Prostate gland (tissue), 2 donors: ENCODE measurements around the gene CYP2A7. TPM values are rescaled to one million over a fixed set of nuclear protein-coding genes. Genes with fewer than 3 reads are reported as not detected.
A peak's percentile ranks its signal among the peaks of the same experiment; 100 is the strongest.
"Not testable (repeated sequence)": the region's sequence is repeated elsewhere in the genome, so short reads cannot be mapped to it uniquely, and the experiment has no call there.

Source experiments
- DNase-seq: peaks from one replicate; pipeline ENCODE4 v3.0.0-alpha.2; 2019; ENCODE audit warnings: low spot score
- H3K27ac ChIP-seq, 2 donors: fragments of 200-600 bp; sonication (generic); 2 replicates each; pipeline ENCODE4 v1.5.1; 2017 to 2019
- H3K27me3 ChIP-seq: fragments of 200-600 bp; sonication (generic); replicated peaks from 2 replicates; pipeline ENCODE4 v1.5.1; 2019; ENCODE audit not compliant: insufficient read depth
- H3K36me3 ChIP-seq, 2 donors: fragments of 200-600 bp; sonication (generic); 1 replicate in 1 of 2; 2 replicates in 1 of 2; pipeline versions ENCODE4 v1.5.1 to v1.8.1; 2017 to 2019
- H3K4me1 ChIP-seq: fragments of 200-600 bp; sonication (generic); replicated peaks from 2 replicates; pipeline ENCODE4 v1.5.1; 2019
- H3K4me3 ChIP-seq, 2 donors: fragments of 200-600 bp; sonication (generic); 2 replicates each; pipeline ENCODE4 v1.5.1; 2017 to 2019
- H3K9me3 ChIP-seq: fragments of 200-600 bp; sonication (generic); 2 replicates; pipeline ENCODE4 v1.5.1; 2017
- CTCF ChIP-seq, 4 experiments: fragments of 200-600 bp in 2 of 4; fragments of 450-650 bp in 2 of 4; sonication (generic) in 2 of 4; IDR thresholded peaks; 1 replicate in 3 of 4; 2 replicates in 1 of 4; pipeline ENCODE4 v1.5.1; 2016 to 2019; ENCODE audit warnings: antibody characterized with exemption in 4 of 4, mild to moderate bottlenecking in 2 of 4, moderate library complexity in 2 of 4
- POLR2A ChIP-seq: fragments of 450-650 bp; IDR thresholded peaks from one replicate; pipeline ENCODE4 v1.6.1; 2016; ENCODE audit warnings: antibody characterized with exemption, mild to moderate bottlenecking
- POLR2AphosphoS5 ChIP-seq: sonication (generic); formaldehyde crosslinking; IDR thresholded peaks from one replicate; pipeline ENCODE4 v1.6.1; 2017; ENCODE audit warnings: antibody characterized with exemption
- WGBS: methylation state at CpG from one replicate; pipeline ENCODE4 v1.1.5; 2018; 5-methylcytosine and 5-hydroxymethylcytosine counted together
- intact Hi-C: fragments of 100-400 bp; cut with DNase I; formaldehyde crosslinking; loops from one replicate; pipeline ENCODE4 v1.14.2; 2022
- total RNA-seq, 2 donors: library from RNA; depleted of rRNA; stranded (reverse); fragments of >200 nt; gene quantifications; one replicate each; pipeline ENCODE4 v1.1.0, GENCODE V29; 2016

The CYP2A7 gene
- total RNA-seq, 2 donors from 2014 or later, result not detected

GRCh38 chr19:40907968-40908735, 26.1 kb upstream of the CYP2A7 start:
- no peak for TF ChIP-seq CTCF (IDR thresholded peaks at IDR 0.05)
- TF ChIP-seq POLR2AphosphoS5, result no peak
- no peak for TF ChIP-seq POLR2A
- H3K4me1 ChIP-seq, result no peaks in the 10 kb centered on the region
- no peak for DNase-seq
- H3K36me3 ChIP-seq, result no peaks in the 10 kb centered on the region
- H3K27ac ChIP-seq, result no peak overlapping the region
- no peaks in the 10 kb centered on the region for H3K9me3 ChIP-seq
- H3K27me3 ChIP-seq, result no peaks in the 10 kb centered on the region
- peak overlapping the region in 1 of 2 donors; percentile 4 for H3K4me3 ChIP-seq
- WGBS, result 26% methylated on average over 21 of the region's 21 CpGs
- intact Hi-C loops, result loop anchor here (10.0 kb wide), 1 partner anchor 243 kb away; no protein-coding TSS in a partner anchor

- DNase-seq, result no peak
- Histone ChIP-seq H3K4me3 (no peak overlapping the region), H3K4me1 (no peaks in the 10 kb centered on the region), H3K9me3 (no peaks in the 10 kb centered on the region), H3K36me3 (no peaks in the 10 kb centered on the region), H3K27me3 (no peaks in the 10 kb centered on the region), H3K27ac (no peak overlapping the region)
- intact Hi-C loops, result loop anchor here (10.0 kb wide), 1 partner anchor 242 kb away; no protein-coding TSS in a partner anchor
- TF ChIP-seq POLR2AphosphoS5 (no peak), CTCF (IDR thresholded peaks at IDR 0.05) (no peak), POLR2A (no peak)
Measured at GRCh38 chr19:40906512-40906911, 24.5 kb upstream of the CYP2A7 start.

GRCh38 chr19:40904673-40905156, 22.7 kb upstream of the CYP2A7 start:
- H3K9me3 ChIP-seq, H3K27me3 ChIP-seq, DNase-seq, H3K36me3 ChIP-seq, H3K27ac ChIP-seq, H3K4me3 ChIP-seq, H3K4me1 ChIP-seq: not testable (repeated sequence)
- intact Hi-C loops, result loop anchor here (10.0 kb wide), 1 partner anchor 240 kb away; no protein-coding TSS in a partner anchor
- 72% methylated on average over 10 of the region's 10 CpGs for WGBS

- DNase-seq, H3K27ac ChIP-seq, H3K4me3 ChIP-seq, H3K27me3 ChIP-seq, H3K4me1 ChIP-seq, H3K36me3 ChIP-seq, H3K9me3 ChIP-seq: not testable (repeated sequence)
- intact Hi-C loops, result loop anchor here (10.0 kb wide), 1 partner anchor 237 kb away; no protein-coding TSS in a partner anchor
- 79% methylated on average over 6 of the region's 6 CpGs for WGBS
Measured at GRCh38 chr19:40901975-40902750, 20.1 kb upstream of the CYP2A7 start.

- H3K4me3 ChIP-seq, DNase-seq, H3K27me3 ChIP-seq, H3K4me1 ChIP-seq, H3K27ac ChIP-seq, H3K36me3 ChIP-seq, H3K9me3 ChIP-seq: not testable (repeated sequence)
- intact Hi-C loops, result loop anchor here (10.0 kb wide), 1 partner anchor 236 kb away; no protein-coding TSS in a partner anchor
- 92% methylated on average over 5 of the region's 5 CpGs for WGBS
Measured at GRCh38 chr19:40900521-40900920, 18.5 kb upstream of the CYP2A7 start.

- not testable (repeated sequence) for H3K27me3 ChIP-seq, DNase-seq, H3K4me1 ChIP-seq, H3K4me3 ChIP-seq, H3K9me3 ChIP-seq, H3K36me3 ChIP-seq, H3K27ac ChIP-seq
- 81% methylated on average over 12 of the region's 12 CpGs for WGBS
- intact Hi-C loops, result loop anchor here (10.0 kb wide), 1 partner anchor 235 kb away; no protein-coding TSS in a partner anchor
Measured at GRCh38 chr19:40899964-40900363, 17.9 kb upstream of the CYP2A7 start.
